Spinal cord (tissue), 10 donors: ENCODE data around the gene KCNQ1. TPM values are rescaled to one million over a fixed set of nuclear protein-coding genes. Genes with fewer than 3 reads are reported as not detected.

Experiments used
- DNase-seq, 6 donors: peaks; one replicate each; pipeline versions ENCODE4 v3.0.0 to v3.0.0-alpha.2; 2013 to 2015; ENCODE audit warnings: low spot score in 6 of 6, low read depth in 4 of 6
- H3K27ac ChIP-seq: one replicate; pipeline ENCODE4 v1.5.1; 2013; ENCODE audit warnings: low read depth, low read length, control low read depth
- H3K27me3 ChIP-seq: one replicate; pipeline ENCODE4 v1.6.1; 2013; ENCODE audit warnings: low read length; ENCODE audit not compliant: control insufficient read depth, insufficient read depth
- H3K36me3 ChIP-seq: one replicate; pipeline ENCODE4 v1.6.1; 2013; ENCODE audit warnings: low read length; ENCODE audit not compliant: control insufficient read depth, insufficient read depth
- H3K4me1 ChIP-seq: one replicate; pipeline ENCODE4 v1.6.1; 2013; ENCODE audit warnings: low read length; ENCODE audit not compliant: control insufficient read depth, insufficient read depth
- H3K4me3 ChIP-seq: one replicate; pipeline ENCODE4 v1.5.1; 2013; ENCODE audit warnings: low read depth, low read length, control low read depth
- H3K9me3 ChIP-seq: one replicate; pipeline ENCODE4 v1.6.1; 2013; ENCODE audit warnings: low read length; ENCODE audit not compliant: control insufficient read depth, insufficient read depth
- WGBS: methylation state at CpG from one replicate; pipeline ENCODE4 v1.1.5; 2013; ENCODE audit warnings: missing lambda C conversion rate; ENCODE audit not compliant: insufficient coverage; 5-methylcytosine and 5-hydroxymethylcytosine counted together
- polyA plus RNA-seq, 2 donors: library from polyadenylated mRNA; unstranded; fragments of 120-200 nt; gene quantifications; one replicate each; pipeline ENCODE4 v1.2.1, GENCODE V29; 2013; ENCODE audit not compliant: insufficient read length in 2 of 2
- total RNA-seq, 2 donors: library from RNA; depleted of rRNA in 1 of 2; stranded (reverse); fragments of 120-200 nt in 1 of 2; fragments of >200 nt in 1 of 2; gene quantifications; one replicate each; pipeline versions ENCODE4 v1.2.3 to v1.2.4, GENCODE V29; 2013 to 2014
- donor health status: healthy.

The KCNQ1 gene
- total and polyA plus RNA-seq, 4 donors: 0.83 to 3.1 (median 2.1) TPM

DNA sequence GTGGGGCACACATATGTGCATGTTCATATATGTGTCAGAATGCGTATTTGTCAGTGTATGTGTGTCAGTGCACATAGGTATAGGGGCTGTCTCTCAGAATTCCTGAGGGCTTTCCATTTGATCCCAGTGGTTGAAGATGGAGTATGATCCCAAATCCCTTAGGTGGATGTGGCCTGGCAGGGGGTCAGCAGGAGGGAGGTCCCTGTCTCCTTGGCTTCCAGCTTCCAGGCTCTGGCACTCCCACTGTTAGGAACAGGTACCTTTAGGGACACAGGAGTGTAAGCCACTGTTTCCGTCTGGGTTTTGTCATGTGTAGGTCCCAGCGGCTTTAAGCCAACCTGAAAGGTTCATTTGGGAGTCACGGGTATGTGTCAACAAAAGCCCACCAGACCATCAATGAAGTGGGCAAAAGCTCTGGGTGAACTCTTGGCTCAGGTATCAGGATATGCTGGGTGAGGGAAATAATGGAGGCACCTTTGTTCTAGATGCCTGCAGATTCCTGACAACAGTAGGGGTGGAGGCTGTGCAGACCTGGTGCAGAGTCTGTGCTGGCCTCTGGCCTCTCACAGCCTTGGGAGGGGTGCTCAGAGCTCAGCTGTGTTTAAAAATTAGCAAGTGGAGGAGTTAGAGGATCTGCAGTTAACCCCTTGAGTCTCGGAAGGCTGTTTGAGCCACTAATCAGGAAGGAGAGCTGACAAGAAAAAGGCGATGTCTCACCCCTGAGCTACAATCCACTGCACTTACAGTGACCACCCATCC, 246.0 kb downstream of the KCNQ1 start:
- Histone ChIP-seq H3K27me3 (peaks cover 2% of the 10 kb centered on the region), H3K9me3 (no peaks in the 10 kb centered on the region), H3K4me3 (no peak overlapping the region), H3K36me3 (peaks cover 19% of the 10 kb centered on the region), H3K4me1 (peaks cover 72% of the 10 kb centered on the region), H3K27ac (no peak overlapping the region)
- 88% methylated on average over 5 of the region's 6 CpGs for WGBS
- DNase-seq: no peak

DNA sequence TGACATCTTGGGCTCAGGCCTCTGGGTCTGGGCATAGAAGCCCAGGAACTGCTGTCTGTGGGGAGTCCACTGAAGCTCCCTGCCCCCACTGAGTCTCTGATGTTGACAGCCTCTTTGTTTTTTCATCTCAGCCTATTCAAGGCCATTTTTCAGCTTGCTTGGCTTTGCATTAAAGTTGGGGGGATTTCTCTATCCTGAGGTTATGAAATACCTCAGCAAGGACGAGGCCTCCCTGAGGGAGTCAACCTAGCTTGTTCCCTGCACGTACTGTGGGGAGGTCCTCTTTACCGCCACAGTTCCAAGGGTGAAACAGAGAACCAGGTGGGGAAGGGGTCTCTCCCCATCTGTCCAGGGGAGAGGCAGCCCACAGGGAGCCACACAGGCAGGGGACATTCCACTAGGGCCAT, 246.6 kb downstream of the KCNQ1 start:
- Histone ChIP-seq H3K4me3 (no peak overlapping the region), H3K27me3 (peaks cover 2% of the 10 kb centered on the region), H3K27ac (no peak overlapping the region), H3K36me3 (peaks cover 19% of the 10 kb centered on the region), H3K4me1 (peaks cover 72% of the 10 kb centered on the region), H3K9me3 (no peaks in the 10 kb centered on the region)
- DNase-seq: no peak
- 62% methylated on average over 3 of the region's 3 CpGs for WGBS

DNA sequence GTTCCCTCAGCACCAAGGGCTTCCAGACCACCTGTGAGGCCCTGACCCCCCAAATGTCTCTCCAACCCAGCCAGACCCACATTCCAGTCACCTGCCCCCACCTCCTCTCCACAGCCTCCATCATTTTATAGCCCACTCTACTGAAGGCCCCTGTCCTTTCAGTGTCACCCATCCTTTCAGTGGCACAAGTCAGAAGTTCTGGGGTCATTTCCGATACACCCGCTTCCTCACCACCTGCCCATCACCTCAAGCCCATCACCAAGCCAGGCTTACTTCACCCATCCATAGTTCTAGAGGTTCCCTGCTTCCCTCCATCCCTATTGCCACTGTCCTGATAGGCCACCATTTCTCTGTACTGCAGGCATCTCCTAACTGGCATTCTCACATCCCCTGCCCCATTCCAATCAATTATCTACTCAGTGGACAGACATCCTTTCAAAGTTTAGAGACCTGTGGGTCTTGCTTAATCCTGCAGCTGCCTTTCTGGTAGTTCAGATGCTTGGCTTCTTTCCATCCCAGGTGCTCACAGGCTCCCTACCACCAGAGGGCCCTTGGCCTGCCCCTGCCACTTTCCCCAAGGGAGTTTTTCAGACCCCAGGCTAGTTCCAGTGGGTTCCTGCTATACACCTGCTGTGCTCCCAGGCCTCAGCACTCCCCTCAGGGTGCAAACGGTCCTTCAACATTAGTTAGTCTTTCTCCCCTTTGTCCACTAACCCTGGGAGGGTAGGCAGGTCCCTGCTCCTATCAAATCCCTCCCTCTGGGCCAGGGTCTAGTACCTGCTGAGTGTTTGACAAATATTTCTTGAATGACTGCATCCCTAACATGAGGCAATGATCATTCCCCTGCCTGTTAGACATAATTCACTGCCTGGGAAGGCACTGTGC, 247.4 kb downstream of the KCNQ1 start:
- H3K27ac ChIP-seq: no peak overlapping the region
- no peak for DNase-seq
- 93% methylated on average over 3 of the region's 3 CpGs for WGBS
- peaks cover 2% of the 10 kb centered on the region for H3K27me3 ChIP-seq
- peaks cover 19% of the 10 kb centered on the region for H3K36me3 ChIP-seq
- no peaks in the 10 kb centered on the region for H3K9me3 ChIP-seq
- peaks cover 68% of the 10 kb centered on the region for H3K4me1 ChIP-seq
- no peak overlapping the region for H3K4me3 ChIP-seq

DNA sequence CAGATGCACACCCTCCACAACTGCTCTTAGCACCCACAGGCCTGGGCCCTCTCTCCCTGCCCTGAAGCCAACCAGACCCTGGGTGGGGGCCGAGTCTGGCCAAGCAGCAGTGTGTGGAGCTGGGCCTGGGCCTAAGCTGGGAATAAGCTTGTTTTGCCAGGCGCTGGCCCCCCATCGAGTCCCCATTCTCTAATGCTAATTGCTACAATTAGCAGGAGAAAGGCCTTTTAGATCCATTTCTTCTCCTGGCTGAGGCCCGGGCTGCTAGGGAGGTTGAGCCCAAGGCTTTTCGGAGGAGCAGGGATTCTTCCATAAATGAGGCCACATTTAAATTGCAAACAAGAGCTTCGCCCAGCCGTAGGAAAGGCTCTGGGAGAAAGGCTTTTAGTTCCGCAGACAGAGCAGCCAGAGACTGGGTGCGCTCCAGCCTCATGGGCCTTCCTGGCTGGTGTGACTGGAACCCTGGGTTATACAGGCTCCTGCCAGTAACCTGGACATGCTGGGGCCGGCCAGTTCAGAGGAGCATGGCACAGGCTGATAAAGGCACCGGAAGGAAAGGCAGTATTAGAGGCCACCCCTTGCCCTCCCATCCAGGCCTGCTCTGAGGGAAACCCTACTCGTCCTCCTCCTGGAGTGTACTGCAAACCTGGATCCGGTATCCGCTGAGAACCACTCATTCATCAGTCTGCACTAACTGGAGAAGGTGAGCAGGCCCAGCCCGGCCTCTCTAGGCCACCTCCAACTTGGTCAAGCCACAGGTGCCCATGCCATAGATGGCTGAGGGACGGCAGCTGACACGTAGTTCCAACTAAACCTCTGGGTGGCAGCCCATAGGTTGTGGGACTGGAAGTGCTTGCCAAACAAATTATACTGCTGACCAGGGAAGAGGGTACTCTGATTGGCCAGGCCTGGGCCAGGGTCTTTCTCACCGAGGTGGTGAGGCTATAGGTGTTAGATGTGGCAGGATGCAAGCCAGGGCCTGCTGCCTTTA, 248.8 kb downstream of the KCNQ1 start:
- Histone ChIP-seq H3K4me1 (peaks cover 54% of the 10 kb centered on the region), H3K4me3 (no peak overlapping the region), H3K27me3 (peaks cover 2% of the 10 kb centered on the region), H3K36me3 (peaks cover 11% of the 10 kb centered on the region), H3K9me3 (no peaks in the 10 kb centered on the region), H3K27ac (peak overlapping the region; percentile 10)
- 41% methylated on average over 17 of the region's 18 CpGs for WGBS
- peak in 2 of 6 donors; percentile 67 to 81 for DNase-seq

DNA sequence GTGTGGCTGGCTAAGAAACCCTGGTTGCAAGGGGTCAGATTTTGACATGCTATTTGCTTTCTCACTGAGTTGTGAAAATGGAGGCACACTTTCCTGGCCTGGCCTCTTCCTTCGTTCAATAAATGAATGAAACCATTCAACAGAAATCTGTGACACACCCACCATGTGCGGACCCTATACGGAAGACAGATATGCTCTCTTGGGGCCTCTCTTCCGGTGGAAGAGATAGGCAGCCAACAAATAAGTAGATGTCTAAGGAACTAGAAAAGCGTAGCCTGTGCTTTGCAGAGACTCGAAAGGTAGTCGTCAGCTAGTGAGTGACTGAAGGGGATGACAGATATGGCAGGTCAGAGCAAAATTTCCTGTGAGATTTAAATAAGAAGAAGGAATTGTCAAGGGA, 249.7 kb downstream of the KCNQ1 start:
- DNase-seq: no peak
- H3K4me3 ChIP-seq: no peak overlapping the region
- no peak overlapping the region for H3K27ac ChIP-seq
- H3K4me1 ChIP-seq: peaks cover 46% of the 10 kb centered on the region
- 68% methylated on average over 7 of the region's 7 CpGs for WGBS
- H3K36me3 ChIP-seq: peaks cover 9% of the 10 kb centered on the region
- no peaks in the 10 kb centered on the region for H3K27me3 ChIP-seq
- H3K9me3 ChIP-seq: no peaks in the 10 kb centered on the region

DNA sequence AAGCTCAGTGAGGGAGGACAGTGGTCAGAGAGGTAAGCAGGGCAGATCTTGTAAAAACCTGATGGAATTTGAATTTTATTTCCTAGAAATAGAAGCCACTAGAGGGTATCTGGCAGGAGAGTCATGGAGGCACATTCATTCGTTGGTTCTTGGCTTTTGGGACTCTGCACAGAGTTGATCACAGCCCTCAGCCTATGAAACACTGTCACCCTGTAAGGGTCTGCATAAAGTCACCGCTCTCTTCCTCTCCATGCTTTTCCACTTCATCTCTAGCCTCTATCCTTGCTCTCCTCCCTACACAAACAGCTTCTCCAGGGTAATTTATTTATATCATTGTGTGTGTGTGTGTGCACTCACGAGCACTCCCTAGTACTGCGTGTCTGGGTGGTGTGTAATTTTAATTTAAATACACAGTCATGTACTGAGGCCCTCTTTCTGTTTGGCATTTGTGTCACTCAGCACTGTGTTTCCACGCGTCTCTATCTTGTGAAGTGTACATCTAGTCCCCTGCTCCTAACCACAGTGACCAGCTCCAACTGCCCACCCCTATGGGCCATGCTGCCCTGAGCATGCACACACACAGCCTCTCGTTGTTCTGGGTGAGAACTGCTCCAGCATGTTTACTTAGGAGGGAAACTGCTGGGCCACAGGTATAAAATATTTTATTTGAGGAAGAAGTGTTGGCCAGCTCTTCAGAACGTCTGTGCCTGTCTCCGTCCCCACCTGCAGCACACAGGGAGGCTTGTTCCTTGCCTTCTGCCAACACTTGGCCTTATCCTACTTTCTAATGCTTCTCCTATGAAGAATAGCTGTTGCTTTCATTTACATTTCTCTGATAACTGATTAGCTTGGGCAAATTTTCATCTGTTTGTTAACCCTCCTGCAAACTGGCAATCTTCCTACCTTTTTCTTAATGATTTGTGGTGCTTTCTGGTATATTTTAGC, 250.5 kb downstream of the KCNQ1 start:
- DNase-seq: no peak
- WGBS: 71% methylated on average over 6 of the region's 9 CpGs
- peaks cover 4% of the 10 kb centered on the region for H3K36me3 ChIP-seq
- H3K27me3 ChIP-seq: no peaks in the 10 kb centered on the region
- no peak overlapping the region for H3K4me3 ChIP-seq
- H3K4me1 ChIP-seq: peaks cover 39% of the 10 kb centered on the region
- no peak overlapping the region for H3K27ac ChIP-seq
- H3K9me3 ChIP-seq: no peaks in the 10 kb centered on the region

DNA sequence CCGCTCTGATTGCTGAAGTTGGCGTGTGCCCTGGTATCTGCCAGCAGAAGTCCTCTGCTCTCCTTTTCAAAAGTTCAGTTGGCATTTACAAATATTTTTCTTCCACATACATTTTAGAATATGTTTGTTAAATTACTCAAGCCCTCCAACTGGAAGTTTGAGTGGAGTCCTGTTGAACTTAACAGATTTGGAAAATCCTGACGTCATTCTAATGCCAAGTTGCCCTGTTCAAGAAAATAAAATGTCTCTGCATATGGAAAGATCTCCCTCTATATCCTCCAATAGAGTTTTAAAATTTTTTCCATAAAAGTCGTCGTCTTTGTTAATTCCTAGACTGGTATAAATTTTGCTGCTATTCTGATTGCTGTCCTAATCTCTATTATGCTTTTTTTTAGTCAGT, 251.6 kb downstream of the KCNQ1 start:
- no CpG with 5 or more reads among the region's 5 CpGs for WGBS
- Histone ChIP-seq H3K36me3 (peaks cover 4% of the 10 kb centered on the region), H3K4me1 (peaks cover 35% of the 10 kb centered on the region), H3K27ac (no peak overlapping the region), H3K4me3 (no peak overlapping the region), H3K27me3 (no peaks in the 10 kb centered on the region), H3K9me3 (no peaks in the 10 kb centered on the region)
- no peak for DNase-seq

DNA sequence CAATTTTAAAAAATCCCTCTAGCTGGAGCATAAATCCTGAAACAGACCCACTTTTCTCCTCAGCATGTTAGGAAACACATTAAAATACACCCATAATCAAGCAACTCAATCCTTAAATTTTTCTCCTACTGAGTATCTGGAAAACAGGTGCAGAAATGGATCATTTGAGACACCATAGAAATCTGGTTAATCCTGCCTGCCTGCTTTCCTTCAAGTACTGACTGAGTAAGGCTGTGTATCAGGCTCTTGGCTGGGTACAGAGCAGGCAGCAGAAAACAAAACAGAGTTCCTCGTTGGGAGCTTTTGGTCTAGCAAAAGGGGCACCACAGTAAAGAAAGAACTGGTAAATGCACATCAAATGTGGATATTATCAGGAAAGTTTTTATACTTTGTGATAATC, 253.1 kb downstream of the KCNQ1 start:
- Histone ChIP-seq H3K4me3 (peak overlapping the region; percentile 71), H3K4me1 (peaks cover 31% of the 10 kb centered on the region), H3K36me3 (peaks cover 4% of the 10 kb centered on the region), H3K9me3 (no peaks in the 10 kb centered on the region), H3K27me3 (no peaks in the 10 kb centered on the region), H3K27ac (no peak overlapping the region)
- no CpG with 5 or more reads among the region's 1 CpG for WGBS
- DNase-seq: peak in 1 of 6 donors; percentile 34
